HG02884 (cell line): Measurements from ENCODE around the gene AKR1C3.
"Not testable (repeated sequence)": the region's sequence is repeated elsewhere in the genome, so short reads cannot be mapped to it uniquely, and the experiment has no call there.

Experiments used
- ATAC-seq: cut with Tn5 transposase; IDR thresholded peaks from one replicate; pipeline ENCODE4 v1.9.1; 2021; ENCODE audit warnings: mild to moderate bottlenecking, moderate library complexity; ENCODE audit not compliant: unreplicated experiment

Gene AKR1C3

GRCh38 chr10:5135581-5135980 lies 41.4 kb downstream of the AKR1C3 start:
- ATAC-seq = no peak

GRCh38 chr10:5136468-5137087 lies 42.4 kb downstream of the AKR1C3 start:
- no peak for ATAC-seq

- not testable (repeated sequence) for ATAC-seq
Measured at GRCh38 chr10:5137699-5138098, 43.5 kb downstream of the AKR1C3 start.

- no peak for ATAC-seq
Measured at GRCh38 chr10:5142199-5142598, 48.0 kb downstream of the AKR1C3 start.

GRCh38 chr10:5143137-5143536 lies 48.9 kb downstream of the AKR1C3 start:
- no peak for ATAC-seq

GRCh38 chr10:5146920-5147254 lies 52.7 kb downstream of the AKR1C3 start:
- ATAC-seq = no peak

- ATAC-seq = no peak
Measured at GRCh38 chr10:5147255-5147980, 53.2 kb downstream of the AKR1C3 start.

- ATAC-seq = no peak
Measured at GRCh38 chr10:5147981-5148677, 53.9 kb downstream of the AKR1C3 start.

- no peak for ATAC-seq
Measured at GRCh38 chr10:5148678-5149032, 54.4 kb downstream of the AKR1C3 start.

GRCh38 chr10:5151076-5151475 lies 56.9 kb downstream of the AKR1C3 start:
- no peak for ATAC-seq

- ATAC-seq = no peak
Measured at GRCh38 chr10:5155951-5156350, 61.7 kb downstream of the AKR1C3 start.
